GM19238 (cell line): ENCODE data around the gene AGRN.
A peak's percentile ranks its signal among the peaks of the same experiment; 100 is the strongest.

Experiments
- DNase-seq: peaks from one replicate; pipeline ENCODE4 v3.0.0; 2011; ENCODE audit warnings: low spot score; ENCODE audit not compliant: insufficient read length

AGRN gene

GRCh38 chr1:1079408-1080121, 59.6 kb downstream of the AGRN start:
- DNase-seq: peak; percentile 57

GRCh38 chr1:1080122-1080757, 60.3 kb downstream of the AGRN start:
- peak; percentile 11 for DNase-seq

- DNase-seq: peak; percentile 2
These were observed 61.0 kb downstream of the AGRN start for GRCh38 chr1:1080951-1081310.

GRCh38 chr1:1081311-1082238, 61.7 kb downstream of the AGRN start:
- DNase-seq: peak; percentile 7

GRCh38 chr1:1082239-1082775, 62.4 kb downstream of the AGRN start:
- DNase-seq: peak; percentile 1

GRCh38 chr1:1082776-1083415, 63.0 kb downstream of the AGRN start:
- DNase-seq: peak; percentile 3

GRCh38 chr1:1083416-1084371, 63.8 kb downstream of the AGRN start:
- DNase-seq: peak; percentile 7

GRCh38 chr1:1084372-1085170, 64.7 kb downstream of the AGRN start:
- peak; percentile 6 for DNase-seq

- DNase-seq: peak; percentile 1
These were observed 65.4 kb downstream of the AGRN start for GRCh38 chr1:1085171-1085841.

- DNase-seq: no peak
These were observed 66.3 kb downstream of the AGRN start for GRCh38 chr1:1085911-1086841.

- DNase-seq: peak; percentile 2
These were observed 67.0 kb downstream of the AGRN start for GRCh38 chr1:1086911-1087341.

- no peak for DNase-seq
These were observed 67.6 kb downstream of the AGRN start for GRCh38 chr1:1087351-1088028.

- no peak for DNase-seq
These were observed 68.3 kb downstream of the AGRN start for GRCh38 chr1:1088029-1088800.

GRCh38 chr1:1088801-1089680, 69.1 kb downstream of the AGRN start:
- no peak for DNase-seq

- peak; percentile 5 for DNase-seq
These were observed 70.0 kb downstream of the AGRN start for GRCh38 chr1:1089731-1090423.
